NCI-H345 treated with DMSO at 0.1 percent for 48 hours (cell line): ENCODE data around the gene EPHB2.
"Not testable (repeated sequence)": the region's sequence is repeated elsewhere in the genome, so short reads cannot be mapped to it uniquely, and the experiment has no call there.

Source experiments
- DNase-seq: peaks from one replicate; lab custom pipeline; 2025; ENCODE audit not compliant: unreplicated experiment; lab: John Stamatoyannopoulos, UW

EPHB2 gene

GRCh38 chr1:22932803-22933470, 222.3 kb downstream of the EPHB2 start:
- DNase-seq: no peak

- no peak for DNase-seq
Measured at GRCh38 chr1:22935433-22935832, 224.8 kb downstream of the EPHB2 start.

- no peak for DNase-seq
Measured at GRCh38 chr1:22936681-22937080, 226.0 kb downstream of the EPHB2 start.

- no peak for DNase-seq
Measured at GRCh38 chr1:22941257-22941656, 230.6 kb downstream of the EPHB2 start.

- no peak for DNase-seq
Measured at GRCh38 chr1:22944346-22945055, 233.9 kb downstream of the EPHB2 start.

- not testable (repeated sequence) for DNase-seq
Measured at GRCh38 chr1:22945171-22945570, 234.5 kb downstream of the EPHB2 start.

- no peak for DNase-seq
Measured at GRCh38 chr1:22949822-22950331, 239.2 kb downstream of the EPHB2 start.

- no peak for DNase-seq
Measured at GRCh38 chr1:22951796-22952195, 241.2 kb downstream of the EPHB2 start.

GRCh38 chr1:22952694-22953056, 242.0 kb downstream of the EPHB2 start:
- DNase-seq: no peak

- DNase-seq: no peak
Measured at GRCh38 chr1:22953057-22953739, 242.6 kb downstream of the EPHB2 start.

- DNase-seq: no peak
Measured at GRCh38 chr1:22953740-22954141, 243.1 kb downstream of the EPHB2 start.

- DNase-seq: no peak
Measured at GRCh38 chr1:22955146-22955545, 244.5 kb downstream of the EPHB2 start.

GRCh38 chr1:22957066-22957465, 246.4 kb downstream of the EPHB2 start:
- no peak for DNase-seq

GRCh38 chr1:22958556-22958955, 247.9 kb downstream of the EPHB2 start:
- DNase-seq: no peak

- no peak for DNase-seq
Measured at GRCh38 chr1:22959545-22960360, 249.1 kb downstream of the EPHB2 start.

GRCh38 chr1:22962558-22962957, 251.9 kb downstream of the EPHB2 start:
- no peak for DNase-seq

- no peak for DNase-seq
Measured at GRCh38 chr1:22963044-22963677, 252.5 kb downstream of the EPHB2 start.

GRCh38 chr1:22966309-22966708, 255.7 kb downstream of the EPHB2 start:
- DNase-seq: no peak

GRCh38 chr1:22967833-22968232, 257.2 kb downstream of the EPHB2 start:
- no peak for DNase-seq

- DNase-seq: peak; percentile 90
Measured at GRCh38 chr1:22969304-22969709, 258.7 kb downstream of the EPHB2 start.

GRCh38 chr1:22970096-22970495, 259.5 kb downstream of the EPHB2 start:
- no peak for DNase-seq
